Measurements from ENCODE around the gene CSNK1A1L.
"Not testable (repeated sequence)": the region's sequence is repeated elsewhere in the genome, so short reads cannot be mapped to it uniquely, and the experiment has no call there.

CSNK1A1L gene

GRCh38 chr13:37065890-37066526, 39.5 kb downstream of the CSNK1A1L start:
- Histone ChIP-seq H3K9me2 (replicated peaks; ENCODE audit: insufficient read depth, low read length) (no peaks in the 10 kb centered on the region), H3K27me3 (ENCODE audit: low read length) (no peaks in the 10 kb centered on the region), H3K36me3 (ENCODE audit: low read length) (no peaks in the 10 kb centered on the region), H3K4me3 (ENCODE audit: insufficient read depth, low read length, poor library complexity, severe bottlenecking) (no peak overlapping the region), H3F3A (ENCODE audit: insufficient read depth) (no peaks in the 10 kb centered on the region), H3K4me2 (ENCODE audit: low read depth, low read length, poor library complexity, severe bottlenecking) (no peak overlapping the region), H3K79me2 (ENCODE audit: insufficient read depth, low read length) (no peaks in the 10 kb centered on the region), H3K9ac (ENCODE audit: low read length) (no peak overlapping the region), H2AFZ (ENCODE audit: low read depth, low read length, severe bottlenecking) (no peak overlapping the region), H3K9me3 (ENCODE audit: insufficient read depth, low read length) (no peaks in the 10 kb centered on the region), H3K27ac (ENCODE audit: low read depth, low read length) (no peak overlapping the region), H4K20me1 (ENCODE audit: low read depth, low read length) (no peaks in the 10 kb centered on the region)
- TF ChIP-seq EZH2phosphoT487 (conservative IDR thresholded peaks at IDR 0.05; ENCODE audit: low read length) = no peak
- TF ChIP-seq, protein P1, sequence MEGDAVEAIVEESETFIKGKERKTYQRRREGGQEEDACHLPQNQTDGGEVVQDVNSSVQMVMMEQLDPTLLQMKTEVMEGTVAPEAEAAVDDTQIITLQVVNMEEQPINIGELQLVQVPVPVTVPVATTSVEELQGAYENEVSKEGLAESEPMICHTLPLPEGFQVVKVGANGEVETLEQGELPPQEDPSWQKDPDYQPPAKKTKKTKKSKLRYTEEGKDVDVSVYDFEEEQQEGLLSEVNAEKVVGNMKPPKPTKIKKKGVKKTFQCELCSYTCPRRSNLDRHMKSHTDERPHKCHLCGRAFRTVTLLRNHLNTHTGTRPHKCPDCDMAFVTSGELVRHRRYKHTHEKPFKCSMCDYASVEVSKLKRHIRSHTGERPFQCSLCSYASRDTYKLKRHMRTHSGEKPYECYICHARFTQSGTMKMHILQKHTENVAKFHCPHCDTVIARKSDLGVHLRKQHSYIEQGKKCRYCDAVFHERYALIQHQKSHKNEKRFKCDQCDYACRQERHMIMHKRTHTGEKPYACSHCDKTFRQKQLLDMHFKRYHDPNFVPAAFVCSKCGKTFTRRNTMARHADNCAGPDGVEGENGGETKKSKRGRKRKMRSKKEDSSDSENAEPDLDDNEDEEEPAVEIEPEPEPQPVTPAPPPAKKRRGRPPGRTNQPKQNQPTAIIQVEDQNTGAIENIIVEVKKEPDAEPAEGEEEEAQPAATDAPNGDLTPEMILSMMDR (IDR thresholded peaks at IDR 0.05; ENCODE audit: insufficient read depth, low read length, poor library complexity, severe bottlenecking) = no peak

DNA sequence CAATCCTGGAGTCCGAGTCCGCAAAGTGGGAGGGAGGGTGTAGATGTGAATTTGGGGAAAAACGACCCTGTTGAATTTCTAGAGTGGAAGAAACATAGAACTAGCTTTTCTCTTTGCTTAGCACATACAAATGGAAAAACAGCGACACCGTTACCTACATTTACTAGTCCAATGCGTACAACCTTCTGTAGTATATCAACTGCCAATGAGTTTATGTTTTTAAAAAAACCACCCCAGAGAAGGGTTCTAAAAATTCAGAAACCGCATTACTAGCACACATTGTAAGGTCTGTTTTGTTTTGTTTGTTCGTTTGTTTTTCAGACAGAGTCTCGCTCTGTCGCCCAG, 45.6 kb downstream of the CSNK1A1L start:
- Histone ChIP-seq H3K9me3 (ENCODE audit: insufficient read depth, low read length) (no peaks in the 10 kb centered on the region), H3K9ac (ENCODE audit: low read length) (peak overlapping the region; percentile 74), H3K4me2 (ENCODE audit: low read depth, low read length, poor library complexity, severe bottlenecking) (peak overlapping the region; percentile 57), H4K20me1 (ENCODE audit: low read depth, low read length) (no peaks in the 10 kb centered on the region), H3K79me2 (ENCODE audit: insufficient read depth, low read length) (peaks cover 30% of the 10 kb centered on the region), H3K9me2 (replicated peaks; ENCODE audit: insufficient read depth, low read length) (no peaks in the 10 kb centered on the region), H3K27me3 (ENCODE audit: low read length) (no peaks in the 10 kb centered on the region), H3K36me3 (ENCODE audit: low read length) (no peaks in the 10 kb centered on the region; the same call in 1 of the 2 replicates), H3K4me3 (ENCODE audit: insufficient read depth, low read length, poor library complexity, severe bottlenecking) (peak overlapping the region; percentile 51), H3F3A (ENCODE audit: insufficient read depth) (no peaks in the 10 kb centered on the region), H3K27ac (ENCODE audit: low read depth, low read length) (no peak overlapping the region), H2AFZ (ENCODE audit: low read depth, low read length, severe bottlenecking) (peak overlapping the region; percentile 81)
- TF ChIP-seq, protein P1 (IDR thresholded peaks at IDR 0.05; ENCODE audit: insufficient read depth, low read length, poor library complexity, severe bottlenecking) = no peak
- no peak for TF ChIP-seq EZH2phosphoT487 (conservative IDR thresholded peaks at IDR 0.05; ENCODE audit: low read length)

- peaks cover 30% of the 10 kb centered on the region for H3K79me2 ChIP-seq (ENCODE audit: insufficient read depth, low read length)
- no peaks in the 10 kb centered on the region for H3K9me3 ChIP-seq (ENCODE audit: insufficient read depth, low read length)
- peak within 1 kb of the TSS; percentile 76 for H3K4me2 ChIP-seq (ENCODE audit: low read depth, low read length, poor library complexity, severe bottlenecking)
- peak within 1 kb of the TSS; percentile 74 for H3K9ac ChIP-seq (ENCODE audit: low read length)
- no peaks in the 10 kb centered on the region for H3F3A ChIP-seq (ENCODE audit: insufficient read depth)
- no peaks in the 10 kb centered on the region for H3K27me3 ChIP-seq (ENCODE audit: low read length)
- H4K20me1 ChIP-seq (ENCODE audit: low read depth, low read length) = no peaks in the 10 kb centered on the region
- H3K36me3 ChIP-seq (ENCODE audit: low read length) = no peaks in the 10 kb centered on the region; the same call in 1 of the 2 replicates
- H3K9me2 ChIP-seq (replicated peaks; ENCODE audit: insufficient read depth, low read length) = no peaks in the 10 kb centered on the region
- H3K27ac ChIP-seq (ENCODE audit: low read depth, low read length) = peak within 1 kb of the TSS; percentile 54
- H2AFZ ChIP-seq (ENCODE audit: low read depth, low read length, severe bottlenecking) = peak within 1 kb of the TSS; percentile 81
- H3K4me3 ChIP-seq (ENCODE audit: insufficient read depth, low read length, poor library complexity, severe bottlenecking) = peak within 1 kb of the TSS; percentile 67
- TF ChIP-seq, protein P1 (IDR thresholded peaks at IDR 0.05; ENCODE audit: insufficient read depth, low read length, poor library complexity, severe bottlenecking) = no peak
- TF ChIP-seq EZH2phosphoT487 (conservative IDR thresholded peaks at IDR 0.05; ENCODE audit: low read length) = no peak
Observed at GRCh38 chr13:37058910-37059847, 46.3 kb downstream of the CSNK1A1L start, which contains the start of gene SUPT20H. Gene SUPT20H, minus strand, starts transcription at chr13:37059688. Its CDS starts 8,198 bp downstream, at chr13:37051490.

DNA sequence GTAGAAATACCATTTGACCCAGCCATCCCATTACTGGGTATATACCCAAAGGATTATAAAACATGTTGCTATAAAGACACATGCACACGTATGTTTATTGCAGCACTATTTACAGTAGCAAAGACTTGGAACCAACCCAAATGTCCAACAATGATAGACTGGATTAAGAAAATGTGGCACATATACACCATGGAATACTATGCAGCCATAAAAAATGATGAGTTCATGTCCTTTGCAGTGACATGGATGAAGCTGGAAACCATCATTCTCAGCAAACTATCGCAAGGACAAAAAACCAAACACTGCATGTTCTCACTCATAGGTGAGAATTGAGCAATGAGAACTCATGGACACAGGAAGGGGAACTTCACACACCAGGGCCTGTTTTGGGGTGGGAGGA, 49.2 kb downstream of the CSNK1A1L start:
- H3K36me3 ChIP-seq (ENCODE audit: low read length); H3F3A ChIP-seq (ENCODE audit: insufficient read depth); H3K9me3 ChIP-seq (ENCODE audit: insufficient read depth, low read length); H3K27ac ChIP-seq (ENCODE audit: low read depth, low read length); H4K20me1 ChIP-seq (ENCODE audit: low read depth, low read length); H3K9ac ChIP-seq (ENCODE audit: low read length); H3K4me2 ChIP-seq (ENCODE audit: low read depth, low read length, poor library complexity, severe bottlenecking); H3K4me3 ChIP-seq (ENCODE audit: insufficient read depth, low read length, poor library complexity, severe bottlenecking); H2AFZ ChIP-seq (ENCODE audit: low read depth, low read length, severe bottlenecking); H3K27me3 ChIP-seq (ENCODE audit: low read length); H3K9me2 ChIP-seq (replicated peaks; ENCODE audit: insufficient read depth, low read length): not testable (repeated sequence)
- peaks cover 55% of the 10 kb centered on the region for H3K79me2 ChIP-seq (ENCODE audit: insufficient read depth, low read length)
